ENCODE results near the gene RAD23B.
"Not testable (repeated sequence)": the region's sequence is repeated elsewhere in the genome, so short reads cannot be mapped to it uniquely, and the experiment has no call there.

RAD23B gene

GRCh38 chr9:107282759-107283622, at the start of gene RAD23B:
Gene RAD23B, plus strand, starts transcription at chr9:107283279. Its CDS starts 351 bp downstream, at chr9:107283630.
- DNase-seq (ENCODE audit: low read depth in 2 of 2) = peak; percentile 98

DNA sequence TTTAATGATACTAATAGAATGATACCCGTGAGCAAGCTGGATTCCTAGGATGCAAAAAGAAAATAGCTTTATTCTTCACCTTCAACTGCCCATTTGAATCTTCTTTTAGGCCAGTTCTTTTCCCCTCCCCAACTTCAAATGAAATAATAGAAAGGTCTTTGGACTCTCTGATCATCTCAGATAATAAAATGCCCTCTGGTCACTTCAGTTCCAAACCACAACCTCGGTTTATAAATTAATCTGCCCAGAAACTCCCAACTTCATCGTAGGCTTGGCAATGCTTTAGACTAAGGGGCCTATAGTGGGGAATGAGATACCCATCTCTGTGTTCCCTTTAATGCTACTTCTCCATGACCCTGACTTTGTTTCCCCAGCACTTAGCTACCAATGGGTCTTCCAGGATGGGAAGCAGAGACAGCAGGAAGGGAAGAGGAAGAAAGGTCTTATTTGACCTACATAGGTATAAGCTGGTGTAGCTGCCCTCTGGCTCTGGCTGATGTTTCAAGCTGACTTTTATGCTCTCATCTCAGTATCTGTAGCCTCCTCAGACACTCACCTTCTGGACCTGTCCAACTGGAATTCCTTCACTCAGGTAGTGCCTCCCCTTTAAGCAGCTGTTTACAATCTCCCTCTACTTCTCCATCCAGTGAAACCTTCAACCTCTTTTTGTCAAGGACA, 47.2 kb upstream of the RAD23B start:
- no peak for DNase-seq (ENCODE audit: low read depth in 2 of 2)

- no peak for DNase-seq (ENCODE audit: low read depth in 2 of 2)
Observed at GRCh38 chr9:107237873-107238272, 45.2 kb upstream of the RAD23B start.

DNA sequence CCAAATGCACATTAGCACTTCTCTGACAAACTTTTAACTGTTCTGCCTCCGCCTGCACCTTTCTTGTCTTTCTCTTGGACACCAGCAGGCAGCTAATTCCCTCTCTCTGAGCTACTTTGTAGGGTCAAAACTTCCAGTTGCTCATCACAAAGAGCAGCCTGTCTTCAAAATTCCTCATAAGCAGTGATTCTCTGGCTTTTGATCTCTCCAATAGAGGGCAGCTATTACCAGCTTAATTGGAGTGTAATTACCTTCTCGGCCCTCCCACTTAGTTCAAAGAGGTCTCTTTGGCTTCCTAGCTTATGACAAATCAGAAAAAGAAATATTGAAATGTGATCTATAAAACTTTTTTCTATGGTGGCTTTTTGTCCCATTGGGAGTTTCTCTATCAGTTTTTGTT, 43.6 kb upstream of the RAD23B start:
- DNase-seq (ENCODE audit: low read depth in 2 of 2) = no peak

GRCh38 chr9:107240260-107240659, 42.8 kb upstream of the RAD23B start:
- DNase-seq (ENCODE audit: low read depth in 2 of 2) = no peak

GRCh38 chr9:107242073-107243030, 40.7 kb upstream of the RAD23B start:
- no peak for DNase-seq (ENCODE audit: low read depth in 2 of 2)

GRCh38 chr9:107243742-107244141, 39.3 kb upstream of the RAD23B start:
- peak; percentile 25 to 38 for DNase-seq (ENCODE audit: low read depth in 2 of 2)

DNA sequence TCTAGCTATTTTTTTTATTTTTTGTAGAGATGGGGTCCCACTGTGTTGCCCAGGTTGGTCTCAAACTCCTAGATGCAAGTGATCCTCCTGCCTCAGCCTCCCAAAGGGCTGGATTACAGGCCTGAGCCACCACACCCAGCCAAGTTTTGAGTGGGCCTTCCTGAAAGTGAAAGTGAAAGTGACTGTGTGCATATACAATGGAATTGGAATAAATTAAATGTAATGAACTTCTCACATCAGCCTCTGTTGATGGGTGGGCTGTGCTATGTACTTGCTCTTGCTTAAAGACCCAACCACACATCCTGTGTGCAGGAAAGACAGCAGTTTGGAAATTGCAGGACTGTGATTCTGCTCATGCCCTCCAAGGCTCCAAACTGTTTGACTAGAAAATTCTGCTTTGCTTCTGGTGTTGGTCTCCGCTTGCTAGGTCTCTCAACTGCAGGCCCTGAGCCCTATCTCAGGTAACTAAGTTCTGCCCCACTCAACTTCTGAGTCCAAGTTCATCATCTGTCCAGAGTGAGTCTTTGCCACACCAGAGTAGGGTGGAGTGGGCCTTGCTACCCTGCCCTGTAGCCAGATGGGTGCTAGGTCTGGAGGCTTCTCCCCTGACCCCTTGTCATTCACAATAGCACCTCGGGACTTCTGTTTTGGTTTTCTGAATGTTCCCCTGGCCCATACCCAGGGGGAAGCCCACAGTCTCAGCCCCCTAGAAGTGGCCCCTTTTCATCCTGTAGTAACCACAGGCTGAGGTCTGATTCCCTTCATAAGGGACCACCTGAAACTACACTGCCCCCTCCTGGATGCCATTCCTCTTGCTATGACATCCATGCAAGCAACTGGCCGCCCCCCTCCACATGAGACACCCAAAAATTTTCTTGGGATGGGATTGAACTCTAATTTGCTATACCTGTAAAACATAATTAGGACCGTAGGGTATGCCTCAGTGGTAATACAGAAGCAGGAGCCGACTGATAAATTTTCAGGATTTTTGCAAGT, 36.5 kb upstream of the RAD23B start:
- DNase-seq (ENCODE audit: low read depth in 2 of 2) = no peak

- DNase-seq (ENCODE audit: low read depth in 2 of 2) = no peak
Observed at GRCh38 chr9:107248714-107249113, 34.4 kb upstream of the RAD23B start.

DNA sequence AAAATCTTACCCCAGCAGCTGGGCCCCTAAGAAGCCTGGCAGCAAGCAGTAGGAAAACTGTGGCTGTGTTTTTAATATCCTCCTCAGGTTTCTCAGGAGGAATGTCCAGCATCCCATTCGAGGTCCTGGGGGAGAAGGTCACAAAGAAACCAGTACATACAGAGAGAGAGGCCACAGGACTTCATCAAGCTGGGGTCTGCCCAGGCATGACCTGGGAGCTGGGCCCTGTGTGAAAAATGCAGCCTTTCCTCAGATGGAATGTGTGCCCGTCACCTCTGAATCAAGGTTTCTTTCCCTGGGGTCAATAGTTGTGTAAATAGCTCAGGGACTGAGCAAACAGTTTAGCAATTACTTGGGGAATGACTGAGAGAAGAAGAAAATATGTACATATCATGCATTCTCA, 33.9 kb upstream of the RAD23B start:
- no peak for DNase-seq (ENCODE audit: low read depth in 2 of 2)

DNA sequence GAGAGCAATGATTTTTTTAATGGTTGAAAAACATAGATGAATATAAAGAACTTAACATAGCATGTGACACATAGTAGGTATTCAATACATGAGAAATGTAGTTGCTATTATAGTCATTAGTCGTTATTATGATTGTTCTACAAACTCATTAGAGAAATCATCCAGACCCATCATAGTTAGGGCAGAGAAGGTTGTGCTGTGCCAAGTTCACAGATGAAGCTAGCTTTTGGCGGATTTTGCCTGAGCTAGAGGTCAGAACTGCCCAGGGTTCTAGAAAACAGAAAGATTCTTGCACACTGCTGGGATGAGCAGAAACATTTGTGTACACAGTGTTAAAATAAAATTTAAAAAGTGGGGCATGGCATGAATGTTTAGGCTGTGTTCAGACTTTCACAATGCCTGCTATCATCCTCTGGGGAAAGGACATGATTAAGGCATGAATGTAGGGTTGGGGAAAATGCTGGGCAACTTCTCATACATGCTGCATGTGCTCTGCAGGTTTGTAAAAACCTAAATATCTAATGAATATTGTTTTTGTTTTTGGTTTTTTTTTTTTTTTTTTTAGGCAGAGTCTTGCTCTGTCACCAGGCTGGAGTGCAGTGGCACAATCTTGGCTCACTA, 33.3 kb upstream of the RAD23B start:
- no peak for DNase-seq (ENCODE audit: low read depth in 2 of 2)

- DNase-seq (ENCODE audit: low read depth in 2 of 2) = no peak
Observed at GRCh38 chr9:107251756-107252322, 31.2 kb upstream of the RAD23B start.

- DNase-seq (ENCODE audit: low read depth in 2 of 2) = no peak
Observed at GRCh38 chr9:107258919-107259318, 24.2 kb upstream of the RAD23B start.

GRCh38 chr9:107259751-107260313, 23.2 kb upstream of the RAD23B start:
- not testable (repeated sequence) for DNase-seq (ENCODE audit: low read depth in 2 of 2)

- no peak for DNase-seq (ENCODE audit: low read depth in 2 of 2)
Observed at GRCh38 chr9:107260437-107261081, 22.5 kb upstream of the RAD23B start.

- DNase-seq (ENCODE audit: low read depth in 2 of 2) = no peak
Observed at GRCh38 chr9:107261106-107261505, 22.0 kb upstream of the RAD23B start.

GRCh38 chr9:107263289-107263688, 19.8 kb upstream of the RAD23B start:
- DNase-seq (ENCODE audit: low read depth in 2 of 2) = no peak

DNA sequence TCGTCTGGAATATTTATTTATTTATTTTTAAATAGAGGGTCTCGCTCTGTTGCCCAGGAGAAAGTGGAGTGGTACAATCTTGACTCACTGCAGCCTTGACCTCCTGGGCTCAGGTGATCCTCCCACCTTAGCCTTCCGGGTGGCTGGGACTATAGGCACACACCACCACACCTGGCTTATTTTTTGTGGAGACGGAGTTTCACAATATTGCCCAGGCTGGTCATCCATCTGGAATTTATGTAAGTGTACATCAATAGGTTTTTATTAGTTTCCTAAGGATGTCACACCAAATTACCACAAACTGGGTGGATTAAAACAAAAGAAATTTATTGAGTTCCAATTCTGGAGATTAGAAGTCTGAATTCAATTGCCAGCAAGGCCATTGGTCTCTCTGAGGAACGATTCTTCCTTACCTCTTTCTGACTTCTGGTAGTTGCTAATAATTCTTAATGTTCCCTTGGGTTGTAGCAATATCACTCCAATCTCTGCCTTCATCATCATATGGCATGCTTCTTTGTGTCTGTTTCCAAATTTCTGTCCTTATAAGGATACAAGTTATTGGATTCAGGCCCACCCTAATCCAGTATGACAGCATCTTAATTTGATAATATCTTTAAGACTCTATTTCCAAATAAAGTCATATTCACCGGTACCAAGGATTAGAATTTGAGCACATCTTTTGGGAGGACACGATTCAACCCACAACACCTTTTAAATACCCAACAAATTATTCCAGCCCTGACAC, 16.3 kb upstream of the RAD23B start:
- DNase-seq (ENCODE audit: low read depth in 2 of 2) = no peak

Data from stimulated activated CD8-positive, alpha-beta memory T cell treated with anti-CD3 and anti-CD28 coated beads, Interleukin-15, amount 100 ng/mL, for 48 hours (primary cell).